Measurements from ENCODE around the gene GPR151.

GRCh38 chr5:146544232-146544631 lies 28.2 kb upstream of the GPR151 start:
- TF ChIP-seq CTCF (IDR thresholded peaks at IDR 0.05; ENCODE audit: poor library complexity): no peak
- no peak for TF ChIP-seq EZH2phosphoT487 (IDR thresholded peaks at IDR 0.05; ENCODE audit: low read depth, severe bottlenecking, unreplicated experiment)
- no peak for TF ChIP-seq EZH2 (IDR thresholded peaks at IDR 0.05; ENCODE audit: borderline replicate concordance)

All from hepatocyte (in vitro differentiated cells).